ENCODE measurements around the gene COPS4.
"Not testable (repeated sequence)": the region's sequence is repeated elsewhere in the genome, so short reads cannot be mapped to it uniquely, and the experiment has no call there.

COPS4 gene

DNA sequence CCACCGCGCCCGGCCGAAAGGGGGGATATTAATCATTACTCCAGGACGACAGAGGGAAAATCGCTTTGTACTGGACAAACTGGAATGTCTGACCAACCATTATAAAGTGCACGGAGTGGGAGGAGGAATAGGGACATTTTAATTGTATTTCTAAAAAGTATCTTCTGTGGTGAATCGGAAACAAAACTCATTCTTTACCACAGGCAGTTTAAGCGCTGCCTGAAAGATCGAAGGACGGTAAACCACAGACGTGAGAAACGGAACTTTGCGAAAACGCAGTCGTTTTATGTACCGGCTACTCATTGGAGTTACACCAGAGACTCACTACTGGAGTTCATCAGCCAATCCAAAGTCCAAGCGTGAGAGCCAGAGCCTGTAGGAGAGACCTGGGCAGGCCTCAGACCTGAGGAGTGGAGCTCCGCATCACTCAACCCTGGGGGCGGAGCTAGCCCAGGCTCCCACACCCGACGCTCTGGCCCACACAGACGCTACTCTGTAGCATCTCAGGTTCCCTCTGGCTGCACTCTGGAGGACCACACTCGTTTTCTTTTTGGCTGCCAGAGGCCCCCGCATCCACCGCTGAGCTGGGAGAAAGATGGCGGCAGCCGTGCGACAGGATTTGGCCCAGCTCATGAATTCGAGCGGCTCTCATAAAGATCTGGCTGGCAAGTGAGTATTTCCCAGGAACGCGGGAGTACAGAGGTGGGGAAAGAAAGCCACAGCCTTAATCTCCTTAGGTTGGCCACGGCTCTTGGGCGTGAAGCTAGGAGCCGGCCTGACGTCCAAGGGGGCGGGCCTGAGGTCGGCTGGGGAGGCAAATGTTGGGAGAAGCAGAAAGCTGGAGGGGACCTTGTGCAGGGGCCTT is at the start of gene COPS4:
COPS4 (plus strand) TSS at position 554 of the 865 bp plus-strand sequence; CDS start at position 596, 42 bp downstream.
- peak; percentile 96 for FAIRE-seq

GRCh38 chr4:82987519-82987918 is 47.5 kb upstream of the COPS4 start:
- not testable (repeated sequence) for FAIRE-seq

GRCh38 chr4:82988323-82988832 is 46.6 kb upstream of the COPS4 start:
- FAIRE-seq = no peak

- no peak for FAIRE-seq
Measured at GRCh38 chr4:82989575-82990429, 45.2 kb upstream of the COPS4 start.

DNA sequence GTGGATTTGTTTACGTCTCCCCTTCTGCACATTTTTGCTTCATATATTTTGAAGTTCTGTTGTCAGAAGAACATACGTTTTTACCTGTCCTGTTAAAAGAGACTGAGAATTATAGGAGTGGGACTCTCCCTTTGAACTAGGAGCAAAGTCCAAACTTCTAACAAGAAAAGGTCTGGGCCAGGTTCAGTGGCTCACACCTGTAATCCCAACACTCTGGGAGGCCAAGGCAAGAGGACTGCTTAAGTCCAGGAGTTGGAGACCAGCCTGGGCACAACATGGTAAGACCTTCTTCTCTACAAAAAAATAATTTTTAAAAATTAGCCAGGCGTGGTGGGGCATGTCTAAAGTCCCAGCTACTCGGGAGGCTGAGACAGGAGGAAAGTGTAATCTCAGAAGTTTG is 40.1 kb upstream of the COPS4 start:
- FAIRE-seq = no peak

DNA sequence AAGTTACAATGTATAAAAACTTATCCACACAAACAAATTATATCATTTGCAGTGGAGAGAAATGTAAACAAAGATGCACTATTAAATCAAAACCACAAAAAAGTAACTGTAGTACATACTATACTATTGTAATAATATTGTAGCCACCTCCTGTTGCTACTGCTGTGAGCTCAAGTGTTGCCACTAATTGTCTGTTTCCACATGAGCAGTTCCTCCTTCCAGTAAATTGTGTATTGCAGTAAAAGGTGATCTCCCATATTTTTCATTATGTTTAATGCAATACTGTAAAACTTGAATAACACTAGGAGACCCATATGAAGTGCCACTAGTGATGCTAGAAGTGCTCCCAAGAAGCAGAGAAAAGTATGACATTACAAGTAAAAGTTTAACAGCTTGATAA is 36.1 kb upstream of the COPS4 start:
- FAIRE-seq = no peak

DNA sequence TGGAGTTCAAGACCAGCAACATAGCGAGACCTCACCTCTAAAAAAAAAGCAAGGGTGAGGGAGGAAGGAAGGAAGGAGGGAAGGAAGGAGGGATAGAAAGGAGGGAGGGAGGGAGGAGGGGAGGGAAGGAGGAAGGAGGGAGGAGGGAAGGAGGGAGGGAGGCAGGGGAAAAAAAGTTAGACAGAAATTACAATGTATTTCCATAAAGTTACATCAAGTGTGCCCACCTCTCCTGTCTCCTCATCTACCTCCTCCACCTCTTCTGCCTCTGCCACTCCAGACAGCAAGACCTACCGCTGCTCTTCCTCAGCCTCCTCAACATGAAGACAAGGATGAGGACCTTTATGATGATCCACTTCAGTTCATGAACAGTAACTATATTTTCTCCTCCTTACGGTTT is 32.7 kb upstream of the COPS4 start:
- no peak for FAIRE-seq

- not testable (repeated sequence) for FAIRE-seq
Measured at GRCh38 chr4:83003044-83003791, 31.8 kb upstream of the COPS4 start.

- FAIRE-seq = no peak
Measured at GRCh38 chr4:83009529-83009928, 25.5 kb upstream of the COPS4 start.

- FAIRE-seq = no peak
Measured at GRCh38 chr4:83010111-83010521, 24.9 kb upstream of the COPS4 start.

- no peak for FAIRE-seq
Measured at GRCh38 chr4:83010522-83011318, 24.3 kb upstream of the COPS4 start, which contains the start of gene LIN54. Gene LIN54, minus strand, starts transcription at chr4:83010823. Its CDS starts 25,979 bp downstream, at chr4:82984844.

DNA sequence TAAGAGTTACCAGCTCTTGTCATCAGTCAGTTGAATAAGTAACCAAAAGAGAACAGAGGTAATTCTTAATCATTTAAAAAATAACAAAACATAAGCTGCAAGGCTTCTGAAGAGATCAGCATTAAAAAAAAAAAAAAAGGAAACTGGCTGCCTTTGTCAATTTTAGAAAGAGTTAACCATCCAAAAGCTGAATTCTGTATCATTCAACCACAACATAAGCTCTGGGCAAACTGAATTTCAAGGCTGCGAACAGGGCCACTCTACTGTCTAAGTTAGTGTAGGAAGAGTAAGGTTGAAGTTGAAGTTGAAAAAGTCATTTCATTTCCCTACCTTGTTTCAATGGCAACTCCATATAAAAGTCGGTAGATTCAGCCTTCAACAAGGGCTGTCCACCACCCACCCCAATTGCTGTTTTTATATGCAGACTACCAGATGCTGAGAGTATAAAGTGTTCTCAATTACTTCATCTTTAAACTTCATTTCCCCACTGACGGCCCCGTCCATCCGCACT is 23.2 kb upstream of the COPS4 start:
- no peak for FAIRE-seq

DNA sequence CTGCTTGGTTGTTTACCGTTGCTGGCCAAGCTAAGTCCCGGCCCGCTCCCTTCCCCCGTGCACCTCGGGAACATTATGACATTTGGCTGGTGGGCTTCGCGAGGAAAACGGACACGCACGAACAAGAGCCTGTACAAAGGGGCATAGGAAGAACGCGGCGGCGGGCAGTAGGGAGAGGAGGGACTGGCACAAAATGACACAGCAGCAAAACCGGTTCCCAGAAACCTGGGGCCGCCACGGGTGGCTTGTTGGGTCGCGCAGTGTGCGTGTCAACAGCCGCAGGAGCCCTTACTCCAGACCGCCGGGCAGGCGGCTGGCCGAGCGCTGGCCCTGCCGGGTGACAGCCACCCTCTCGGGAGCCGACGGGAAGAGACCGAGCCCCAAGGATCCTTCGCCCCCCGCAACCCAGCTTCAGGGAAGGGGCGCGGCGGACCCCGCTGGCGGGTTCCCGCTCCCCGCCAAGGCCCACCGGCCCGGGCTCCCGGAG is 22.7 kb upstream of the COPS4 start:
- FAIRE-seq = no peak

DNA sequence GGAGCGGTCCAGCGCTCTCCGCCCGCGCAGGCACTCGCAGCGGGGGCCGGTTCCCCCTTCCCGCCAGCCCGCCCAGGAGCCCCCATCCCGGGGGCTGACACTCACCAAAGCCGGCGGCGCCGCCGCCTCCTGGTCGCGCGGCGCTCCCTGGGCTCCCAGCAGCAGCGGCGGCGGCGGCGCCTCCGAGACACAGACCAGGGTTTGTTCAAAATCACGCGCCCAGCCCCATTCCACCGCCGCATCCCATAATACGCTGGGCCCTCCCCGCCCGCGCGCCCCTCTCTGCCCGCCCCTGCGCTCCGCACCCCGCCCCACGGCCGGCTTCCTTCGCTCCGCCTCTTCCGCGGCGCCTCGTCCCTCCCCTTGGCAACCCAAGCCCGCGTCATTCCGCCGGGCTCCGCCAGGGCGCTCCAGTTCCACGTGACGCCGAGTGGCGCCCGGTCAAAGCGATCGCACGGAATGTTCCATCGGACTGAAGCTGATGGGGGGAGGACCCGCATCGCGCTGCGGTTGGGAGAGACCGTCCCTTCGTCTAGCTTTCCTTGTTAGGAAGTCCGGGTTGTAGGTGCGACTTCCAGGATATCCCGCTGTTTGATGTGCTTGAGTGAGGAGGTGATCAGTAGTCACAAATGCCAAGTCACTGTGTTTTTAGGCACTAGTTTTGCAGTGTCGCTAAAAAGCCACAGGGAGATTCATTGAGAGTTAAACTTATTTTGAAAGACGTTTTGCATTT is 22.1 kb upstream of the COPS4 start:
- FAIRE-seq = no peak

GRCh38 chr4:83013420-83013867 is 21.5 kb upstream of the COPS4 start:
- no peak for FAIRE-seq

- FAIRE-seq = no peak
Measured at GRCh38 chr4:83013902-83014301, 21.1 kb upstream of the COPS4 start.

GRCh38 chr4:83019794-83020494 is 15.0 kb upstream of the COPS4 start:
- FAIRE-seq = no peak

DNA sequence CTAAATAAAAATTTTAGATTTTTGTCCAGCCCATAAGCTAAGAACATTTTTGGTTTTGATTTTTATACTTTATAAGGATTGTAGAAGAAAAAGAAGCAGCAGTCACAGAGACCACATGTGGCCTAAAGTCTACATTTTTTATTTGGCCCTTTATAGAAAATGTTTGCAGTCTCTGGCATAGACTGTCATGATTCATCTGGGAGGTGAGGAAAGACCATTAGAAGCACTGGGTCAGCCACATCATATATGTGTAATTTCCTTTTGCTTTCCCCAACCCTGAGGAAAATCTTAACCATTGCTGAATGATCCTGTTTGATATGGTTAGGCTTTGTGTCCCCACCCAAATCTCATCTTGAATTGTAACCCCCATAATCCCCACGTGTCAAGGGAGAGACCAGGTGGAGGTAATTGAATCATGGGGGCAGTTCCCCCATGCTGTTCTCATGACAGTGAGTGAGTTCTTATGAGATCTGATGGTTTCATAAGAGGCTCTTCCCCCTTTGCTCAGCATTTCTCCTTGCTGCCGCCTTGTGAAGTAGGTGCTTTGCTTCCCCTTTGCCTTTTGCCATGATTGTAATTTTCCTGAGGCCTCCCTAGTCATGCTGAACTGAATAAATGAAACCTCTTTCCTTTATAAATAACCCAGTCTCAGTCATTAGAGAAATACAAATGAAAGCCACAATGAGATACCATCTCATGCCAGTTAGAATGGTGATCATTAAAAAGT is 12.1 kb upstream of the COPS4 start:
- no peak for FAIRE-seq

DNA sequence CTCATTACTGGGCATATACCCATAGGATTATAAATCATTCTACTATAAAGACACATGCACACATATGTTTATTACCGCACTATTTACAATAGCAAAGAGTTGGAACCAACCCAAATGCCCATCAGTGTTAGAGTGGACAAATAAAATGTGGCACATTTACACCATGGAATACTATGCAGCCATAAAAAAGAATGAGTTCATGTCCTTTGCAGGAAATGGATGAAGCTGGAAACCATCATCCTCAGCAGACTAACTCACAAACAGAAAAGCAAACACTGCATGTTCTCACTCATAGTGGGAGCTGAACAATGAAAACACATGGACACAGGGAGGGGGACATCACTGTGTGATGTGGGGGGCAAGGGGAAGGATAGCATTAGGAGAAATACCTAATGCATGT is 11.4 kb upstream of the COPS4 start:
- not testable (repeated sequence) for FAIRE-seq
